WERI-Rb-1 (cell line): ENCODE measurements around the gene FAM171A2.

Experiments
- DNase-seq: peaks from one replicate; pipeline ENCODE4 v3.0.0-alpha.2; 2020
- H3K27ac ChIP-seq: fragments of 250-450 bp; sonication (Bioruptor Pico); 2 replicates; pipeline ENCODE4 v1.5.1; 2020; ENCODE audit warnings: mild to moderate bottlenecking, moderate library complexity
- H3K27me3 ChIP-seq: fragments of 250-450 bp; sonication (Bioruptor Pico); 2 replicates; pipeline ENCODE4 v1.5.1; 2021; ENCODE audit warnings: mild to moderate bottlenecking, low read depth, moderate library complexity; ENCODE audit not compliant: insufficient read depth, severe bottlenecking
- H3K36me3 ChIP-seq: fragments of 250-450 bp; sonication (Bioruptor Pico); 2 replicates; pipeline ENCODE4 v1.5.1; 2020; ENCODE audit warnings: mild to moderate bottlenecking, moderate library complexity
- H3K4me3 ChIP-seq: 2 replicates; pipeline ENCODE4 v1.5.1; 2011; ENCODE audit warnings: low read depth, mild to moderate bottlenecking, control low read depth, low read length
- H3K9me3 ChIP-seq: fragments of 250-450 bp; sonication (Bioruptor Pico); 2 replicates; pipeline ENCODE4 v1.5.1; 2021; ENCODE audit warnings: mild to moderate bottlenecking, moderate library complexity; ENCODE audit not compliant: severe bottlenecking
- TF ChIP-seq, protein P1 (sequence below): IDR thresholded peaks from 2 replicates; pipeline ENCODE4 v1.5.1; 2011; ENCODE audit warnings: low read depth, mild to moderate bottlenecking, control low read depth, inconsistent platforms, low read length

Gene FAM171A2

DNA sequence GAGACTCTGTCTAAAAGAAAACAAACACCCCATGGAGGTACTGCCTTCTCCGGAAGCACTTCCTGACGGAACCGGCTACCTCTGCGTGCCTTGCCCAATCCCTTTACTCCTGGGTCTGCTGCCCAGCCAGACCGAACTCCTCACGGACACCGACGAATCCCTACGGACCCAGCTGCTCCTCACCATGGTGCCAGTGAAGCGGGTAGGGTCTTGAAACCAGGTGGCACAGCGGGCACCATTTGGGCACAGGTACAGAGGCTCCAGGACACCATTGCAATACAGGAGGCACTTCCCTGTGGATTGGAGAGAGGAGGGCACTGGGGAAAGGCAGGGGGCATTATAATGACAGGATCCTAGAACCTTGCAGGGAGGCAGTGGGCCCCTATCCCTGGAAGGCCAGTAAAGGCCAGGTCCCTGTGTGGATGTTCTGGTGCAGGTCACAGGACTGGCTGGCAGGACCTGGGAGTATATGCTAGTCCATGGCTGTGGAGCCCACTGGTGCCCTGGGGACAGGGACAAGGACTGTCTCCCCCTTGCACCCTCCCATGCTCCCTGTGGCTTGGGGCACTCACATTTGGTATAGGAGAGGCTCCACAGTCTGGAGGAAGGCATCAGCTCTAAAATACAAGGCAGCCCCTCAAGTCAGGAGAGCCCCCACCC, 41.3 kb downstream of the FAM171A2 start:
- no peak overlapping the region for H3K27ac ChIP-seq
- peaks cover 8% of the 10 kb centered on the region for H3K9me3 ChIP-seq
- no peak for DNase-seq
- no peak overlapping the region for H3K4me3 ChIP-seq
- H3K36me3 ChIP-seq = peaks cover 57% of the 10 kb centered on the region
- TF ChIP-seq, protein P1, sequence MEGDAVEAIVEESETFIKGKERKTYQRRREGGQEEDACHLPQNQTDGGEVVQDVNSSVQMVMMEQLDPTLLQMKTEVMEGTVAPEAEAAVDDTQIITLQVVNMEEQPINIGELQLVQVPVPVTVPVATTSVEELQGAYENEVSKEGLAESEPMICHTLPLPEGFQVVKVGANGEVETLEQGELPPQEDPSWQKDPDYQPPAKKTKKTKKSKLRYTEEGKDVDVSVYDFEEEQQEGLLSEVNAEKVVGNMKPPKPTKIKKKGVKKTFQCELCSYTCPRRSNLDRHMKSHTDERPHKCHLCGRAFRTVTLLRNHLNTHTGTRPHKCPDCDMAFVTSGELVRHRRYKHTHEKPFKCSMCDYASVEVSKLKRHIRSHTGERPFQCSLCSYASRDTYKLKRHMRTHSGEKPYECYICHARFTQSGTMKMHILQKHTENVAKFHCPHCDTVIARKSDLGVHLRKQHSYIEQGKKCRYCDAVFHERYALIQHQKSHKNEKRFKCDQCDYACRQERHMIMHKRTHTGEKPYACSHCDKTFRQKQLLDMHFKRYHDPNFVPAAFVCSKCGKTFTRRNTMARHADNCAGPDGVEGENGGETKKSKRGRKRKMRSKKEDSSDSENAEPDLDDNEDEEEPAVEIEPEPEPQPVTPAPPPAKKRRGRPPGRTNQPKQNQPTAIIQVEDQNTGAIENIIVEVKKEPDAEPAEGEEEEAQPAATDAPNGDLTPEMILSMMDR = no peak
- H3K27me3 ChIP-seq = no peaks in the 10 kb centered on the region

DNA sequence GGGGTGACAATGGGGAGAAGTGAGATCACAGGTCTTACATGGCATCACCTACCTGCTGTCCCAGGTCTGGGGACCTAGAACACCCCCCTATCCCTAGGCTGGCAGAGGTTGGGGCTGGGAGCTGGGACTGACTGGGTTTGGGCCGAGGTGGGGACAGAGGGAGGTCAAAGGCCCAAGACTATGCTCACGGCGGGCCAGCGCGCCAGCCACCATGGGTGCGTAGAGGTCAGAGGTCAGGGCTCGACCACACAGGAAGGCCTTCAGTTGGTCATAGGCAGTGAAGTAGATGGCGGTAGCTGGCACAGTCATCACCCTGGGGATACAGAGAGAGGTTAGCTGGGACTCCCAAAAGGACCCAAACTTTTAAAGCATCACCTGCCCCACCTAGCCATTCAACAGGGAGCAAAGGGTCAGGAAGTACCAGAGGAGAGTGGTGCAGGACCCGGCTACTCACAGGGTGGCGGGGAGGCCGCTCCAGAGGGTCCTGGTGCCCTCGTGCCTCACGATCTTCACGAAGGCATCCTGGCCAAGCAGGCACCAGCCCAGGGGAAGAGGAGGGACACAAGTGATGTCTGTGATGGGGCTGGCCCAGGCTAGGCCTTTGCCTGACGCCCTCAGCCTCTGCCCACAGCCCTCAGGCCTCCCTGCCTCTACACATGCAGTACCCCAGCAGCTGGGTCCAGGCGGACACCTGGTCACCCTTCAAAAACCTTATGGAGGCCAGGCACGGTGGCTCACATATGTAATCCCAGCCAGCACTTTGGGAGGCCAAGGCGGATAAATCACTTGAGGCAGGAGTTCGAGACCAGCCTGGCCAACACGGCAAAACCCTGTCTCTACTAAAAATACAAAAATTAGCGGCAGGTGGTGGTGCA, 42.2 kb downstream of the FAM171A2 start:
- no peaks in the 10 kb centered on the region for H3K27me3 ChIP-seq
- peaks cover 8% of the 10 kb centered on the region for H3K9me3 ChIP-seq
- TF ChIP-seq, protein P1 = no peak
- no peak overlapping the region for H3K27ac ChIP-seq
- peaks cover 66% of the 10 kb centered on the region for H3K36me3 ChIP-seq
- DNase-seq = no peak
- no peak overlapping the region for H3K4me3 ChIP-seq

DNA sequence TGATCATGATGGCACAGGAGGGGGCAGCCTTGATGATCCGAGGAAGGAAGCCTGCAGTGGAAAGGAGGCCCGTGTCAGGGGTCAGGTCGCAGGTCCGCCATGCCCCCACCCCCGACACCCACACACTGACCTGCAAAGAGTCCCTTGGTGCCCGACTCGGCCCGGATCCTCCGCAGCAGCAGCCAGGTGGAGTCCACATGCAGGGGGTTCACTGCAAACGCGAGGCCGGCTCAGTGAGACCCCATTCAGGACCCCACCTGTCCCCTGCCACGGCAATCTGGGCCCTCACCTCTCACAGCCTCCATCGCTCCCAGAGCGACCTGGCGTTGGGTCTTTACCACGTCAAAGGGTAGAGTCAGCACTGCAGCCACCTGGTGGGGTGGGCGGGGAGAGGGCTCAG, 43.6 kb downstream of the FAM171A2 start:
- H3K36me3 ChIP-seq = peaks cover 76% of the 10 kb centered on the region
- H3K27me3 ChIP-seq = no peaks in the 10 kb centered on the region
- H3K9me3 ChIP-seq = peaks cover 4% of the 10 kb centered on the region
- H3K27ac ChIP-seq = no peak overlapping the region; the same call in 1 of the 2 replicates
- TF ChIP-seq, protein P1 = no peak
- H3K4me3 ChIP-seq = no peak overlapping the region
- DNase-seq = no peak

DNA sequence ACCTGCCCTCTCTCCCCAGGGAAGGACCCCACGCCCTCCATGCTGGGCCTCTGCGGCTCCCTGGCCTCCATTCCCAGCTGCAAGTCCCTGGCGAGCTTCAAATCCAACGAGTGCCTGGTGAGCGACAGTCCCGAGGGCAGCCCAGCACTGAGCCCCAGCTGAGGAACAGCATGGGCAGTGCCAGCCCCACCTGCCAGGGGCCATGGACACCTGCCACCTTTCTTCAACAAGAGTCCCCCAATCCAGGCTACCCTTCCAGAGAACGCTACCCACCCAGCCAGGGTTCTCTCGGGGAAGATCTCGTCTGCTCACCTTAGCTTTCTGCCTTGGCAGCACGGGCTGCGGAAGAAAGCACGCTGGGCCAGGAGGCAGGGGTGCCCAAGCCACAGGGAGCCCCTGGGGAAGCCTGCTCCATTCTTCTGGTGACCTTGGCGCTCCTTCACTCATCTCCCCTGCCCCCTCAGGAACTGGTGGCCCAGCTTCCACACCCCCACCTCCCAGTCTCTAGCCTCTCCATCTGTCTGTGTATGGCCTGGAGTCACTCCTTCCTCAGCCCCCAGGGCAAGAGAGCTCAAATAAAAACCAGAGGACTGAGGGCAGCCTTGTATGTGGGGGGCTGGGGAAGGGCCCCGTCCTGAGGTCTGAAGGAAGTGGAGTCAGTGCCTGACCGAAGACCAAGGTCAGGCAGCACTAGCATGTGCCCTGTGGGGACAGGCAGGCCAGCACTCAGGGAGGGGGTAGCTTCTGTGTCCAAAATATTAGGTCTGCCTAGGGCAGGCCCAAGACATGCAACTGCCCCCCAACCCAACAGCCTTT, 45.4 kb downstream of the FAM171A2 start:
- peak overlapping the region; percentile 50 for H3K27ac ChIP-seq

DNA sequence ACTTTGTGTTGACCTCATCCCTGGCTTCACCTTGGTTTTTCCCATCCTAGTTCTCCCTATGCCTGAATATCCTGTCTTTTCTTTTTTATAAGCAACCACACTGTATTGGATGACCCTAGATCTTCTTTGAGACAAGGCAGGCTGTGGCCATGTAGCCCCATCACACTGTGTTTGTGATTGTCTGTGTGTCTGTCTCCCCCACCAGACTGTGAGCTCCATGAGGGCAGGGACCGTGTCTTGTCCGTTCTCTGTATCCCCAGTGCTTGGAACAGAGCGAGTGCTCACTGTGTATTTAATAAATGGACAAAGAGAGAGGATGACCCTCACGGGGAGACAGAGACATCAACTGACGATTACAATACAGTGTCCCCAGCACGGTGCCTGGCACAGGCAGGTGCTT, 46.1 kb downstream of the FAM171A2 start:
- peak overlapping the region; percentile 50; the same call in 1 of the 2 replicates for H3K27ac ChIP-seq
- TF ChIP-seq, protein P1 = no peak
- H3K4me3 ChIP-seq = no peak overlapping the region
- no peaks in the 10 kb centered on the region for H3K27me3 ChIP-seq
- peaks cover 2% of the 10 kb centered on the region for H3K9me3 ChIP-seq
- DNase-seq = no peak
- peaks cover 90% of the 10 kb centered on the region for H3K36me3 ChIP-seq

More for the DNA sequence above, 45.4 kb downstream of the FAM171A2 start:
- no peaks in the 10 kb centered on the region for H3K27me3 ChIP-seq
- TF ChIP-seq, protein P1 = no peak
- H3K4me3 ChIP-seq = no peak overlapping the region
- peak; percentile 55 for DNase-seq
- peaks cover 89% of the 10 kb centered on the region for H3K36me3 ChIP-seq
- H3K9me3 ChIP-seq = peaks cover 2% of the 10 kb centered on the region
